Mesothelial cell of epicardium (in vitro differentiated cells): Measurements from ENCODE around the gene CMTM2. TPM values are rescaled to one million over a fixed set of nuclear protein-coding genes. Genes with fewer than 3 reads are reported as not detected.

ENCODE experiments used
- DNase-seq, 2 experiments: peaks; one replicate each; pipeline ENCODE4 v3.0.0; 2021; ENCODE audit warnings: low spot score in 2 of 2; ENCODE audit not compliant: unreplicated experiment in 2 of 2
- H3K27ac Mint-ChIP-seq: 2 replicates; pipeline ENCODE4 v1.8.0; 2021; ENCODE audit warnings: mixed read lengths
- H3K27me3 Mint-ChIP-seq: 2 replicates; pipeline ENCODE4 v1.8.0; 2021; ENCODE audit warnings: low read depth, mixed read lengths
- H3K36me3 Mint-ChIP-seq: 2 replicates; pipeline ENCODE4 v1.8.0; 2021; ENCODE audit warnings: mixed read lengths
- H3K4me1 Mint-ChIP-seq: 2 replicates; pipeline ENCODE4 v1.8.0; 2021; ENCODE audit warnings: mixed read lengths
- H3K4me3 Mint-ChIP-seq: 2 replicates; pipeline ENCODE4 v1.8.0; 2021; ENCODE audit warnings: mild to moderate bottlenecking, moderate library complexity, mixed read lengths
- H3K9me3 Mint-ChIP-seq: 2 replicates; pipeline ENCODE4 v1.8.0; 2021; ENCODE audit warnings: mixed read lengths
- CTCF ChIP-seq: fragments of 200-600 bp; sonication (generic); IDR thresholded peaks from one replicate; pipeline ENCODE4 v1.5.0; 2021; ENCODE audit warnings: antibody characterized with exemption; ENCODE audit not compliant: unreplicated experiment
- total RNA-seq: library from RNA; stranded (reverse); gene quantifications from 3 replicates; pipeline ENCODE4 v1.2.1, GENCODE V29; 2021

The CMTM2 gene
- total RNA-seq, 1 donor from 2014 or later, result 0.51 TPM

DNA sequence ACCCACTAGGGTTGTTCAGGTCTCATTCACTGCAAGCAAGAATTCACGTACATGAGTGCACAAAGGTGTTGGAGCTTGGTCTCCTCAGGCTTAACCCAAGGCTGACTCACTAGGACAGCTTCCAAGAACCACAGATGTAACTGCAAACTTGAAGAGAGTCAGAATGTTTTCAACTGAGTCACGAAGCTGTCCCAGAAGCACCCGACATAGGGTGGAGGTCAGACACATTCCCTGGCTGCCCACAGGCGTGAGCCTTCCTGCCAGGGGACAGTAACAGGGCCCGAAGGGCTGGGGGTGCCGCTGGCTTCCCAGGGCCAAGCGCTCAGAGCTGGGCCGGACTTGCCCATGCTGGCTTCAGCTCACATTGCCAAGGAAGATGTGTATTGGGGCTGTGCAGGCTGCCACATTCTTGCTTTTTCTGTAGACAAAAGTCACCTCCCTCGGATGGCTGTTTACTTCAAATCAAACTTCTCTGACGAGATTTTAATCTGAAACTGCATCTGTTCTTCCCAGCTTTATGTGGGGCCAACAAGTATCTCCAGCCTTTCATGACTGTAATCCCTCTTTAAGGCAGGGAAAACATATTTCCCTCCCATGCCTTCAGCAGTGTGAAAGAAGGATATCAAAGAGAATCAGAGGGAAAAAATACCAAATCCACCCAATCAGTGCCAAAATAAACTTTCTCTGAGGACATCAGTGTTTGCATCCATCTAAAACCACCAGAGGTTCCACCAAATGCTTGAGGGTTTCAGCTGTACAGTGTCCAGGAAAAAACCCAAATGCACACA is 39.5 kb downstream of the CMTM2 start:
- H3K27ac Mint-ChIP-seq, result peak overlapping the region; percentile 22
- no peak overlapping the region for H3K4me3 Mint-ChIP-seq
- DNase-seq, result no peak
- peaks cover 24% of the 10 kb centered on the region for H3K36me3 Mint-ChIP-seq
- H3K4me1 Mint-ChIP-seq, result peaks cover 41% of the 10 kb centered on the region
- no peaks in the 10 kb centered on the region for H3K9me3 Mint-ChIP-seq
- TF ChIP-seq CTCF, result no peak
- H3K27me3 Mint-ChIP-seq, result no peaks in the 10 kb centered on the region

DNA sequence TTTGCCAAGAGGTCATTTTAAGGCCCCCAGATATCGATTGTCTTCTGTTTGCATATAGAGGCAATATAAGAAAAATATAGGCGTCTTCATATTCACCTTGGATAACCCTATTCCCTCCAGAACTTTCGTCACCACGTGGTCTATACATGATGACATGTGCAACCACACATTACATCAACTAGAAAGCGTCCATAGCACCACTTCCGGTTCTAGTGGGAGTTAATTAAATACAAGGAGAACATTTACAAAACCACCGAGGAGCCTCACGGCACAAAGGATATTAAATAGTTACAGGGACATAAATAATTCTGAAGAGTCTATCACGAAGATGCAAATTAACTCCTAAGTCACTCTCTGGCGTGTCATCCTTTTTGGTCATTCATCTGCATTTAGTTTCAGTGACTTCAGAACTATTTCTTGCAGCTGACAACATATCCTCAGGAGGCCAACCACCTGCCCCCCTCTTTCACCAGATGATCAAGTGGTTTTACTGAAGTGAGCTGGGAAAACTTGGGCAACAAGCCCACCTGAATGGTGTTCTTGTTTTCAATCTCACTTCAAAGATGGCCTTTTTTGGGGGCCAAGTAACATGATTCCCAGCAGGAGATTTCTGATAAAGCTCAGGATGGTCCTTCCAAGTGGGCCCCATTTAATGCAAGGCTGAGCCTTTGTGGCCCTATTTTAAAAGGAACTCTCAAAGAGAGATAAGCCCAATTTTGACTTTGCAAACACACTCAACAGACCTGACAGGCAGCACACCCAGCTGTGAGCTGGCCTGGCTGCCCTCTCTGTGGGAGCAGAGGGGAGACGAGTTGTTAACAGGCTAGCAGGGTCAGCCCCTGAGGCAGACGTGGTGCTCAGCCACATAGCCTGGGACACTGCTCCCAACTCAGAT is 40.5 kb downstream of the CMTM2 start:
- Mint-ChIP-seq H3K27me3 (no peaks in the 10 kb centered on the region), H3K4me3 (no peak overlapping the region), H3K36me3 (peaks cover 20% of the 10 kb centered on the region), H3K9me3 (no peaks in the 10 kb centered on the region), H3K4me1 (peaks cover 41% of the 10 kb centered on the region), H3K27ac (peak overlapping the region; percentile 12)
- DNase-seq, result no peak
- TF ChIP-seq CTCF, result no peak

- no peak for DNase-seq
- Mint-ChIP-seq H3K27me3 (no peaks in the 10 kb centered on the region), H3K27ac (no peak overlapping the region), H3K4me3 (no peak overlapping the region), H3K36me3 (peaks cover 19% of the 10 kb centered on the region), H3K4me1 (peaks cover 41% of the 10 kb centered on the region), H3K9me3 (no peaks in the 10 kb centered on the region)
- no peak for TF ChIP-seq CTCF
These were observed 41.1 kb downstream of the CMTM2 start for GRCh38 chr16:66620429-66620795.

- Mint-ChIP-seq H3K9me3 (no peaks in the 10 kb centered on the region), H3K27me3 (no peaks in the 10 kb centered on the region), H3K36me3 (peaks cover 17% of the 10 kb centered on the region), H3K27ac (no peak overlapping the region), H3K4me3 (no peak overlapping the region), H3K4me1 (peaks cover 40% of the 10 kb centered on the region)
- no peak for TF ChIP-seq CTCF
- DNase-seq, result no peak
These were observed 42.7 kb downstream of the CMTM2 start for GRCh38 chr16:66621973-66622372.

- peaks cover 18% of the 10 kb centered on the region for H3K36me3 Mint-ChIP-seq
- no peak for TF ChIP-seq CTCF
- H3K4me1 Mint-ChIP-seq, result peaks cover 36% of the 10 kb centered on the region
- H3K4me3 Mint-ChIP-seq, result no peak overlapping the region
- H3K27me3 Mint-ChIP-seq, result no peaks in the 10 kb centered on the region
- DNase-seq, result no peak
- H3K27ac Mint-ChIP-seq, result no peak overlapping the region
- no peaks in the 10 kb centered on the region for H3K9me3 Mint-ChIP-seq
These were observed 43.6 kb downstream of the CMTM2 start for GRCh38 chr16:66622863-66623262.
